ENCODE results near the gene PKD2.

- TF ChIP-seq, protein P1, sequence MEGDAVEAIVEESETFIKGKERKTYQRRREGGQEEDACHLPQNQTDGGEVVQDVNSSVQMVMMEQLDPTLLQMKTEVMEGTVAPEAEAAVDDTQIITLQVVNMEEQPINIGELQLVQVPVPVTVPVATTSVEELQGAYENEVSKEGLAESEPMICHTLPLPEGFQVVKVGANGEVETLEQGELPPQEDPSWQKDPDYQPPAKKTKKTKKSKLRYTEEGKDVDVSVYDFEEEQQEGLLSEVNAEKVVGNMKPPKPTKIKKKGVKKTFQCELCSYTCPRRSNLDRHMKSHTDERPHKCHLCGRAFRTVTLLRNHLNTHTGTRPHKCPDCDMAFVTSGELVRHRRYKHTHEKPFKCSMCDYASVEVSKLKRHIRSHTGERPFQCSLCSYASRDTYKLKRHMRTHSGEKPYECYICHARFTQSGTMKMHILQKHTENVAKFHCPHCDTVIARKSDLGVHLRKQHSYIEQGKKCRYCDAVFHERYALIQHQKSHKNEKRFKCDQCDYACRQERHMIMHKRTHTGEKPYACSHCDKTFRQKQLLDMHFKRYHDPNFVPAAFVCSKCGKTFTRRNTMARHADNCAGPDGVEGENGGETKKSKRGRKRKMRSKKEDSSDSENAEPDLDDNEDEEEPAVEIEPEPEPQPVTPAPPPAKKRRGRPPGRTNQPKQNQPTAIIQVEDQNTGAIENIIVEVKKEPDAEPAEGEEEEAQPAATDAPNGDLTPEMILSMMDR (IDR thresholded peaks at IDR 0.05; ENCODE audit: low read length), result no peak
- no peak for TF ChIP-seq EZH2 (optimal IDR thresholded peaks at IDR 0.05; ENCODE audit: low read depth, low read length)
Measured at GRCh38 chr4:87961993-87962392, 45.4 kb upstream of the PKD2 start.

Data from MM.1S (cell line).